Fibroblast of skin of scalp (primary cell): ENCODE results near the gene TNRC6C.
"Not testable (repeated sequence)": the region's sequence is repeated elsewhere in the genome, so short reads cannot be mapped to it uniquely, and the experiment has no call there.

Source experiments
- DNase-seq: peaks from one replicate; pipeline ENCODE4 v3.0.0-alpha.2; 2013

TNRC6C gene

DNA sequence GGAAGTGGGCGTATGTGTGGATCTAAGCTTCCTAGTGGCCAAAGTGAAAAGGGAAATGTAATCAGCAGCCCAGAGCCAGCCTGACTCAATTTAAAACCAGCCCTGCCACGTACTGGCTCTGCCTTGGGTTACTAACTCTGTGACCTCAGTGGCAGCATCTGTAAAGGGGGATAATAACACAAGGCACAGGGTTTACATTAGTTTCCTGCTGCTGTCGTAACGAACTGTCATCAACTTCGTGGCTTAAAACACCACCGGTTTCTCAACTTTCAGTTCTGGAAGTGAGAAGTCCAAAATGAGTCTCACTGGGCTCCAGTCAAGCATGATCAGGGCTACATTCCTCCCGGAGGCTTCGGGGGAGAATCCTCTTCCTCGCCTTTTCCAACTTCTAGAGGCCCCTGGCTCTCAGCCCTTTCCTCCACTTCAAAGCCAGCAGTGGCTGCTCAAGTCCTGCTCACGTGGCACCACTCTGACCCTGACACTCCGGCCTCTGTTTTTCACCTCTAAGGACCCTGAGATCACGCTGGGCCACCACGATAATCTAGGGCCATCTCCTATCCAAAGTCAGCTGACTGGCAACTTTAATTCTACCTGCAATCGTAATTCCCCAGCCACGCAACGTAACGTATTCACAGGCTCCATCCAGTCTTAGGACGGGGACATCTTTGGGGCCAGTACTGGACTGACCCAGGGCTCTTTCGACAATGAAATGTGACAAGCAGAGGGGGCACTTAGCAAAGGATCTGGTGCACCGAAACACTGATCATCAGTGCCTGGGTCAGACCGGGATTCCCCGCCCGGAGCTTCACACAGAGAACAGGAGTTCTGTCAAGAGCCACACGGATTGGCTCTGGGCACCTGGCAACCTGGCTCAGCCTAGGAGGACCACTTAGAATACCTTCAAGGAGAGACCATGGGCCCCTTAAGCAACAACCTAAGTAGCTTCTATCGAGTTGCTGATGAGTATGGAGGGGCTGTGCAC, 155.6 kb downstream of the TNRC6C start:
- no peak for DNase-seq

DNA sequence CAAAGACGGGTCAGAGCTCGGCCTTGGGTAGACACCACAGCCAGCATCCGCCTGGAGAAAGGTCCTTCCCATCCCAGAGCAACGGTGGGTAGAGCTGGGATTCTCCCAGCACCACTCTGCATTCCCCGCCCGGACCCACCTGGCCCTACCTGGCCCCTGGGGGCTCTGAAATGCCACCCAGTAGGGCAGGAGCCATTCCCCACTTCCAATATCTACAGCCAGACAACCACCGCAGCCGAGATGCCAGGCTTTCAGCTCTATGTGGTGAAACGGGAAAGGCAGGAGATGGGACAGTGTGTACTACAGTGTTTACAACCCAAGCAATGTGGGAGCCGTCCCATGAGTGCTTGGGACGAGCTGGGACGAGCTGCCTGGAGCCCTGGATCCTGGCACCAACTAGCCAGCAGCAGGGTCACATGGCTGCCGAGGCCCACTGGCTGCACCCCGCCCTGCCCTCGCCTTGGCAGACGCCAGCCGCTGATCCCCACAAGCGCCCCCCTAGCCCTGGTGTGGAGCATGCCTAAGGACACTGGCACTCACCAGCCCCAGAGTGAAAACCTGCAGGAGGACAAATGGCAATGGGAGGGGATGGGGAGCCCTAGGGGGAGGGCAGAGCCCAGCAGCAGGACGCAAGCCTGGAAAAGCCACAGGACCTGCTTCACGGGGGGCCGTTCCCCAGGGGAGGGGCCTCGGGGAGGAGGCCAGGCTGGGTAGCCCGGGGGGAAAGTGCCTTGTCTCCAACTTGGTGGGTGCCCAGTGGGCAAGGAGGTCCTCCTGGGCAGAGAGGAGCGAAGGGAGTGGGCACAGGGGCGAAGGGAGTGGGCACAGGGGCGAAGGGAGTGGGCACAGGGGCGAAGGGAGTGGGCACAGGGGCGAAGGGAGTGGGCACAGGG, 156.6 kb downstream of the TNRC6C start:
- DNase-seq: no peak

DNA sequence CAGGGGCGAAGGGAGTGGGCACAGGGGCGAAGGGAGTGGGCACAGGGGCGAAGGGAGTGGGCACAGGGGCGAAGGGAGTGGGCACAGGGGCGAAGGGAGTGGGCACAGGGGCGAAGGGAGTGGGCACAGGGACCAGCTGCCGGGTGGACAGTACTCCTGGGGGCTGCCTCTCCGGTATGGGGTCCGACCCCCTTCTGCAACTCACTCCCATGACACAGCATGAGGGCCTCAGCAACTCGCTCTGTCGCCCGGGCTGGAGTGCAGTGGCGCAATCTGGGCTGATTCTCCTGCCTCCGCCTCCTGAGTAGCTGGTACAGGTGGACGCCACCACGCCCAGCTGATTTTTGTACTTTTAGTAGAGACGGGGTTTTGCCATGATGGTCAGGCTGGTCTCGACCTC, 157.3 kb downstream of the TNRC6C start:
- DNase-seq: not testable (repeated sequence)

DNA sequence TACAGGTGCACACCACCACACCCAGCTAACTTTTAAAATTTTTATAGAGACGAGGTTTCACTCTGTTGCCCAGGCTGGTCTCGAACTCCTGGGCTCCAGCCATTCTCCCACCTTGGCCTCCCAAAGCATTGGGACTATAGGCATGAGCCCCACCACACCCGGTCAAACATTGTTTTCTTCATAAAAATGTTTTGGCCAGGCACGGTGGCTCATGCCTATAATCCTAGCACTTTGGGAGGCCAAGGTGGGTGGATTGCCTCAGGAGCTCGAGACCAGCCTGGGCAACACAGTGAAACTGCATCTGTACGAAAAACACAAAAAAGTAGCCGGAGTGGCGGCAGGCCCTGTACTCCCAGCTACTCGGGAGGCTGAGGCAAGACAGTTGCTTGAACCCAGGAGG, 157.9 kb downstream of the TNRC6C start:
- DNase-seq: no peak

DNA sequence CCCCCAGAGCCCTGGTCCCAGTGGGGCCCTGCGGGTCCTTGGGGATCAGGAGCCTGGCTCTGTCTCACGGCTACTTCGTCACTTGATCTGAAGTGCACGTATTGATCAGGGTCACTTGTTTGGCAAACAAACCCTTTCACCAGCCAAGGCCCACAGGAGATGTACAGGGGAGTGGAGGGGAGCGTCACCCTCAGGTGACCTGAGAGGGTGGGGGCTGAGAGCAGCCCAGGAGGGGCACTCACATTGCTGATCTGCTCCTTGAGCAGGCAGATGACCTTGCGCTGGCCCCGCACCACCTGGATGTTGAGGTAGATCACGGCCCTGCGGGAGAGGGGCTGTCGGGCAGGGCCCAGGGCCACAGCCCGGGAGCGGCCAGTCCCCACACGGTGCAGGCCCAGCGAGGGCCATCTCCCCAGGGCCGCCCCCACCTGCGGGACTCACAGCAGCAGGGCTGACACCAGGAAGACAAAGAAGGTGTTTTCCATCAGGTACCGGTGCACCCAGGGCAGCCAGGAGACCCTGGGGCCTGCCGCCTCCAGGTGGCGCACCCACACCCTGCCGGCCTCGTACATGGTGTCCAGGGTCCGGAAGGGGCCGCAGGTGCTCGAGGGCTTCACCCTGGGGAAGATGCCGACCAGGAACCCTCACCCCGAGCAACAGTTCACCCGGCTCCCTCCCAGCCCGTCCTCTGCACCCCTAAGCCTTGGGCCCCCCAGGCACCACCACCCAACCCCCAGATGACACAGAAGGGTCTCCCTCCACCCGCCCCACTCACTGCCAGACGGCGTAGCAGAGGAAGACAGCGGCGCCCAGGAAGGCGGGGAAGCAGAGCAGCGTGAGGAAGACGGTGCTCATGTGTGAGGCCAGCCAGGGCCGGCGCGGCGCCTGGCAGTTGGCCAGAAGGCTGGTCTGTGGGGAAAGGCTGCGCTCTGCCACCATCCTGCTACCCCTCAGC, 158.8 kb downstream of the TNRC6C start:
- DNase-seq: no peak

DNA sequence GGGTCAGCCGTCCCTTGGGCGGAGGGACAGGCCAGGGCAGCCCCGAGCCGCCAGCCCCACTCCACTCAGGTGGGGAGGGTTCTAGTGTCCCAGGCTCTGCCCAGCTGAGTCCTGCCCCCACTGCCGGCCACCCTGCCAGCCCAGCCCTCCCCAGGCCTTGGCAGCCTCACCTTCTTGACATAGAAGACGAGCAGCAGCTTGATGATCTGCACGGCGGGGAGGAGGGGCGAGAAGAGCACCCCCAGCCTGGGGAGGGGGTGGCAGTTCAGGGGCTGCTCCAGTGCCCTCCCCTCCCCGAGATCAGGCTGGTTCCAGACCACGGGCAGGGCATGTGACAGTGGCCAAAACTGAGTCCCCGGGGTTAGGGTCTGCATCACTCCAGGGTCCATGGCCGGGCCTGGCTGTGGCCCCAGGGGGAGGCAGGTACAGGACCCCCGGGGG, 160.3 kb downstream of the TNRC6C start:
- no peak for DNase-seq

DNA sequence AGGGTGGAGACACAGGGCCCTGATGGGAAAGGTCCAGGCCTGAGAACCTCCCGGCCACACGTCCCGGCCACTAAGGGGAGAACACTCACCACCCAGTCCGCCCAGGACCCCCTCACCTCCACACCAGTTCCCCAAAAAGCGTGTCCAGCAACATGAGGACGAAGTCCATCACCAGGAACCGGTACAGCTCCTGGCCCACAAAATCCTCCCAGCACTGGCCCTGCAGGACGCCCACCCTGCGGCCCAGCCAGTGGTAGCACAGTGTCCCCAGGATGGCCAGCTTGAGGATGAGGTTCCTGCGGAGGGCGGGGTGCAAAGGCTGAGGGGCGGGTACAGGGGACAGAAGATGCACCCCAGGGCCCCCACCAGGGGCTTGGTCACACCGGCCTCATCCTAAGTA, 162.0 kb downstream of the TNRC6C start:
- no peak for DNase-seq

DNA sequence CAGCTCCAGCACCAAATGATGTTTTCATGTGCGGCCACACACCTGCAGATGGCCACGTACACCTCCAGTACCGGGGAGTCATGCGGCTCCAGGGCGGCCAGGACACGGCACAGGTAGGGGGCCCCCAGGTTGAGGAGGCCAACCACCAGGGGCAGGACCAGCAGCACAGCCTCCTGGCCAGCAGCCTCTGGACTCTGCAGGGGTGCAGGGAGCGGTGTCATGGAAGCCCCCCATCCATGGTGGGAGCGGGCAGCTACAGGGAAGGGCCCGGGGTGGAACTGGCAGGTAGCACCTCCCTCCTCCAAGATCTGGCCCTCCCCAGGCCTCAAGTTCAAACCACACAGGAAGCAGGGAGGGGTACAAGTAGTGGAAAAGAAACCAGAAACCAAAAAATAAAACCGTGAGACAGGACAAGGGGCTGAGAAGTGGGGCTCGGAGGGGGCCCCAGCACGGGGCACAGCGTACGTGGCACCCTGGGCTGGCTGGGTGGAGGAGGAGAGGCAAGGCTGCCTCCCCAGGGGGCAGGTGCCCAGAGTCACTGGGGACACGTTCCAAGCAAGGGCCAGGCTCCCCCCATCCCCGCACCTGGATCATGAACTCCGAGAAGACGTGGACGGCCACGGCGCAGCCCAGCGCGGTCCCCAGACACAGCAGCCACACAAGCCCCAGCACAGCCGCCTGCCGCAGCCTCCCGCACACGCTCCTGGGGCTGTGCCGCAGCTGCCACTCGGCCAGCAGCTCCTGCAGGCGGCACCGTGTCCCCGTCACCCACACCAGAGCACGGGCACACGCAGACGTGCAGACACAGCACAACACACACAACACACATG, 162.7 kb downstream of the TNRC6C start:
- DNase-seq: no peak

DNA sequence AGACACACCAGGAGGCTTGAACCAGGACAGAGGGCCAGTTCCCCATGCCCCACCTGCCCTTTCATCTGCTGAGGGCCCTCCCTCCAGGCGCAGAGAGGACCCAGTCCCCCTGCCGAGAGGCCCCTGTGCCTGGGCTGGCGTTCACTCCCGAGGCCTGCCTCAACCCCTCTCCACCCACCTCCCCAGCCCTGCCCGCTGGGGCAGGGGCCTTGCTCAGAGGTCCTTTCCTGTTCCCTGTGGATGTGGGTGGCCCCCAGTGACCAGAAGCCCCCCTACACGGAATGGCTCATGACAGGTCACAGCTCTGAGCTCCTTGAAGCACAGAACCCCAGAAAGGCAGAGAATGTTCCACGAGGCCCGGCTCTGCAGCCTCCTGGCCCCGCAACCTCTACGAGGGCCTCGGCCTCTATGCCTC, 163.3 kb downstream of the TNRC6C start:
- no peak for DNase-seq

DNA sequence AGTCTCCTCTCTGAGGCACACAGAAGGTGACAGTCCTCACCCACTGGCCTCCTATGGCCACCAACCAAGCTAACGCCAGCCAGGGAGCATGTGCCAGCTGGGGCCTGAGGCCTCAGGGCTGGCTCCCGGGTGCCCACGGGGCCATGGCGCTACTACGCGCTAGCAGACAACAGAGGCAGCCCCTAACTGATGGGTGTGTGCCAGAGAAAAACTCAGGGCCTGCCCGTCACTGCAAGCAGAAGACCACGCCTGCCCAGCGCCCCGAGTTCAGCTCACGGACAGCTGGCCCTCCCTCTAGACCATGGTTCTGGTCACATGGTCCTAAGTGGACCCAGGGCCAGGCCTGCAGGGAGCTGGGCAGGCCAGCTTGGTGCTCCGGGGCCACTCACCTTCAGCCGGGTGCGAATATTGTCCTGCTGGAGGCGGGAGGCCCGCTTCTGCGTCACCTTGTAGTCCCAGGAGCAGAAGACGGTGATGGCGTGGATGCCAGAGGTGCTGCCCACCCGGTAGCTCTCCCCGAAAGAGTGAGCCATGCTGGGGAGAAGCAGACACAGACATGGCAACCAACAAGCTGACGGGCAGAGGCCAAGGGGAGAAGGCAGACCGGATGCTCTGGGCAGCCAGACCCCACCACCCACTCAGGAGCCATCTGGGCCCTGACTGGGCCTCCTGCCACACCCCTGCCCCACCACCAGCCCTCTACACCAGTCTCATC, 163.9 kb downstream of the TNRC6C start:
- DNase-seq: no peak

DNA sequence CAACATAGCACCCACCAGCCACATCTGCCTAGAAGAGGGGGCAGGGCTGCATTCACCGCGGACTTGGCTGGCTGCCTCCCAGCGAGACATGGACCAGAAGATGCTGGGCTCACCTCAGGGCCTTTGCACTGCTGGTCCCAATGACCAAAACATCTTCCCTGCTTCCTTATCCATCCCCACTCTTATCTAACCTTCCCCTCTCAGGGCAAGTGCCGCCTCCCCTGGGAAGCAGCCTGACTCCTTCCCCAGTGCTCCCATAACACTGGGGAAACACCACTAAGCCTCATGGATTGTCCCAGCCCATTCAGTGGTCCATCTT, 164.4 kb downstream of the TNRC6C start:
- DNase-seq: no peak

DNA sequence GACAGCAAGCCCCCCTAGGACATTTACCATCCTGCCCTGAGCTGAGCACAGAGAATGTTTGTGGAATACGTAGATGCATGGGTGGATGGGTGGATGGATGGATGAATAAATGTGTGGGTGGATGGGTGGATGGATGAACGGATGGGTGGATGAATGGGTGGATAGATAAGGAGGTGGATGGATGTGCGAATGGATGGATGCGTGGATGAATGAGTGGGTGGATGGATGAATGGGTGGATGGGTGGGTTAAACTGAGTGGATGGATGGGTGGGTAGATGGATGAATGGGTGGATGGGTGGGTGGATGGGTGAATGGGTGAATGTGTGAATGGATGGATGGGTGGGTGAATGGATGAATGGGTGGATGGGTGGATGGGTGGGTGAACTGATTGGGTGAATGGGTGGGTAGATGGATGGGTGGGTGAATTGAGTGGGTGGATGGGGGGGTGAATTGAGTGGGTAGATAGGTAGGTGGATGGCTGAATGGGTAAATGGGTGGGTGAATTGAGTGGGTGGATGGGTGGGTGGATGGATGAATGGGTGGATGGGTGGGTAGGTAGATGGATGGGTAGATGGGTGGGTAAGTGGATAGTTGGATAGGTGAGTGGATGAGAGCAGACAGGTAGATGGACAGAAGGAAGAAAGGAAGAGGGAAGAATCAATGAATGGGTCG, 164.9 kb downstream of the TNRC6C start:
- no peak for DNase-seq

DNA sequence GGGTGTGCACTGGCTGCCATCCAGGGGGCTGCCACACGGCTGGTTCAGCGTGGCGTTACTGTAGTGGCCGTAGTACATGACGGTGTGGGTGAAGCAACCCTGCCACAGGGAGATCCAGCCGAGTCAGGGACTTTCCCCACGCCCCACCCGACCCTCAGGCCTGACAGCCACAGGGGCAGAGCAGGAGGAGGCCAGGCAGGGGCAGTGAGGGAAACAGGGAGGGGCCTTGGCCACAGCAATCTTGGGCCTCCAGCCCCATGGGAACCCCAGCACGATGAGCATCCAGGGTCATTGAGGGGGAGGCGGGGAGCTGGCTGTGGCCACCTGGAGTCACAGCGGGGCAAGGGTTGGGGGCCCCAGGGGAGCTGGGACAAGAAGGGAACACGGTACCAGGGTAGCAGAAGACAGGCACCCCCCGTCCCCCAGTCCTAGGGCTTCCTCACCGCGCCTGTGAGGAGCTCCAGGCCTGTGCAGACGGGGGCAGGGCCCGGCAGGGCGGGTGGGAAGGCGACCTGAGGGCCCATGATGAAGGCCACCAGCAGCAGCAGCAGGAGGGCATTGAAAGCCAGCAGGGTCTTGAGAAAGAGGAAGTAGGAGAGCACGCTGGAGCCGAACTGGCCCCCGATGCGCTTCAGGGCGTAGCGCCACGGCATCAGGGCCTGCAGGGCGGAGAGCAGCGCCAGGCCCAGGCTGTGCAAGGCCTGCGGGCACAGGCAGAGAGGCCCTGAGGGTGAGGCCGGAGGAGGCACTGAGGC, 165.8 kb downstream of the TNRC6C start:
- no peak for DNase-seq

DNA sequence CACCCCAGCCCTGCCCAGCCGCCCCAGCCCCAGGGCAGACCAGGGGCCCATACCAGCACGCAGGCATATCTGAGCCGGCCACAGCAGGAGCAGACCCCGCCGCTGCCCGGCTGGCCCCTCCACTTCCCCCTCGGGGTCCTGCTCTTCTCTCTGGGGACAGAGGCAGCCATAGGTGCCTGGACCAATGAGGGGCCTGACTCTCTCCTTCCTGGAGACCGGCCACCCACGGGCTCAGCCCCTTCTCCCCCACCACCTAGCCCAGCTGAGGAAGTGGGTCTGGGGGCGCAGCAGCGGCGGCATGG, 166.3 kb downstream of the TNRC6C start:
- DNase-seq: no peak

DNA sequence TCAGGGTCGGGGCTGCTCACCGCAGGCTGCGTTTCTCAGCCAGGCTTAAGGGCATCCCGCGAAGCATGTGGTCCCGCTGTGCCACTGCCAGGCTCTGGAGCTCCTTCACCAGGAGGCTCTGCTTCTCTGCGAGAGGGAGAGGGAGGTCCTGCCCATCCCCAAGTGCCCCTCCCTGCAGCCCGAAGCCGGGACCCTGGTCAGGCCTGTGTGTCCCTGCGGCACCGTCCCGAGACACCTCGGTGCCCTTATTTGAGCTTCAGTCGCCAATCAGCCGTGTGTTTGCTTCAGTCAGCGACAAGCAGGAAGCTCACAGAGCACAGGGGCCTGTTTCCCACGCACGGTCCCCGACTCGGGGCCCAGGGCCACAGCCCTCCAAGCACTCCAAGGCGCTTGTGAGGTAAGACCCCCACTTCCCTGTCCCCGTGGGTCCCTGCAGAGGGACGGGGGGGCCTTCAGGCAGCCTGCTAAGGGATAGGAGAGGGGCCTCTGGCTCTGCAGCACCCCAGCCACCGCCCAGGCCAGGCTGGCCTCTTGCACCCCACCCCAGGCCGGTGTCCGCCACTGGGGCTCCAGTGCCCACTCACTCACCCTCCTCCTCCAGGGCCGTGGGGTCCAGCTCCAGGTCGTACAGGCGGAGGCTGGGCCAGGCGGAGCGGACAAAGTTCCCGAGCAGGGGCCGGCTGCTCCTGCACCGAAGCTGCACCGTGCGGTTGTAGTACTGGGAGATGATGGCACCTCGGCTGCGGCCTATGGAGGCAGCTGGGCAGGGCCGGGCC, 166.8 kb downstream of the TNRC6C start:
- DNase-seq: no peak

DNA sequence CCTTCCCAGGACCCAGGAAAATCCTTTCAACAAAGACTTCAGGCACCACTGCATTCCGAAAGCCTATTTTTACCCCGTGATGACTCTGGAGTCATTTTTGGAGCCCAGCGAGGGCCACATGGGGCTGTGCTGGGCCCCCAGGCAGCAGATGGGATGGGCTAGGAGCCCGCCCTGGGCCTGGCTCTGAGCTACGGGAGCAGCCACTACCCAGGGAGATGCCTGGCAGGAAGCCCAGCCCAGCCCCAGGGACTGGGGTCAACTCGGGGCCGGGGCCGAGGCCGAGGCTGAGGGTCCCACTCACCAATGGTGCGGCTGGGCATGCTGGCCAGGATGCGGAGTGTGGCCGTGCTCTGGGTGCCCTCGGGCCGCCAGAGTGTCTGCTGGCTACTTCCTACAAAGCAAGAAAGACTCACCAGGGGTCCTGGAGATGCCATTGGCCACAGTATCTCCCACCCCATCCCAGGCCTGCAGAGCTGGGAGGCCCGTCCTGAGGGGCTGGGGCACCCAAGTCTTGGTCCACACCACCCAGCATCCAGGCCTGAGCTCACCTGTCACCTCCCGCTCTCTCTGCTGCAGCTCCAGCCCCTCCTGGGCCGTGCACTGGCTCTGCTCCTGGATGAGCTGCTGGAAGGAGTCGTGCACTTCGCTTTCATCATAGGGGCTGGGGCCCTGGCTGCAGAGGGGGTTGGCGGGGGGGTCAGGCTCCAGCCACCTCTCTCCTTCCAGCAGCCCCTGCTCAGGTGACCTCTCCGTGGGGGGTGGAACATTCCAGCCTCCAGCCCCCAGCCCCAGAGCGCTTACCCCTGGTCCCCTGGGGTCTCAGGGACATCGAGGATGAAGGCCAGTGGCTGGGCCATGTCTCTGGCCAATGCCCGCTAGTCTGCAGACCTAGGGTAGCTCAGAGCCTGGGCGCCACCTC, 167.7 kb downstream of the TNRC6C start:
- no peak for DNase-seq

DNA sequence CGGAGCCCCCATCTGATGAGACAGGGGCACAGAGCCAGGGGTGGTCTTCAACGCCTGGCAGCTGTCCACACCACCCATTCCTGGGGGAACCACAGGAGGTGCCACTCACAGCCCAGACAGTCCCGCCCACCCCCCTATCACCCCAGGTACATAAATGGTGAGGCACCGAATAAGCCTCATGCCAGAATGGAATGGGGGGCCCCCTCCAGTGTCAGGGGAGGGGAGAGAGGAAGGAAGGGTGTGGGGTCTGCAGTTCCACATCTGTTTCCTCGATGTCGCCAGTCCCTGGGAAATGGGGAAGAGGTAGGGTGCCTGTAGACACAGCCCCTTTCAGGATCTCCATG, 168.4 kb downstream of the TNRC6C start:
- DNase-seq: no peak
